ENCODE results near the gene AP2B1. TPM values are rescaled to one million over a fixed set of nuclear protein-coding genes. Genes with fewer than 3 reads are reported as not detected.

AP2B1 gene
- total RNA-seq, 4 donors from 2014 or later: 32.2 to 102 (median 60.1) TPM

DNA sequence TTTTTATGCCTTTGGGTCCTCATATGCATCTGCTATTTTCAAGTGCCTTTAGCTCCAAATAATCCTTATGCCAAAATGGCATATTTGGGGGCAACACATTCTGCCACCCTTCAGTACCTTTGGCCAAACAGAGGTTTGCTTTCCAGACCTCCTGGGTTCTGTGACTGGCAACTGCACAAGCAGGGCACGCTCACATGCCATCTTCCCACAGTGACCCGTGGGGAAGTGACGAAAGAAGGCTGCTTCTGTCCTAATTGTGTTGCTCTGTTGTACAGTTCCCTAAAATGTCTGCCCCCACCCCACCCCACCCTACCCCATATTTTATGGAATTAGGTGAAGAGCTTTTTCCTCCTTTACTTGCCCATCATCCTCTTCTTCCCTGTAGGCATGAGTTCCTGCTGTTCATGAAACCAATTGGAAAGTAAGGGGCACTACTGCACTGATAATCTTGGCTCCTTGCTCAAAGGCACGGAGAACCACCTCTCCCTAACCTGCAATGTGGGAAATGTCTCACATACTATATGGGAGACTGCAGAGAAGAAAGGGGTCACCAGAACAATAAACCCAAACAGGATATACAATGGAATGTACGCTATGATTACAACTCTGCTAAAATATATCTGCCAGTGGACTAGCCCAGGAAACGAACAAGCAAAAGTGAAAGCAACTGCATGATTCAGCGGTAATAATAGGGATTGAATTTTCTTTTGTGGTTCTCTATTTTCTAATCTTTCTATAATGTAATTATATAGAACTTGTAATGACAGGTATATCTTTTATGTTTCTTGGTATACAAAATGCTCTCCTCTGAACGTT lies 46.3 kb upstream of the AP2B1 start:
- H3K36me3 ChIP-seq: no peaks in the 10 kb centered on the region
- WGBS, 2 donors (ENCODE audit: low coverage in 1 of 2): 7 to 35% methylated on average over 5 to 8 of the region's 8 CpGs
- H3K4me3 ChIP-seq: peak overlapping the region in 3 of 4 donors; percentile 19 to 46 (median 24)
- TF ChIP-seq POLR2AphosphoS5 (IDR thresholded peaks at IDR 0.05) (no peak), EP300 (IDR thresholded peaks at IDR 0.05; ENCODE audit: low read depth) (no peak), POLR2A (IDR thresholded peaks at IDR 0.05) (no peak)
- TF ChIP-seq, protein P1, sequence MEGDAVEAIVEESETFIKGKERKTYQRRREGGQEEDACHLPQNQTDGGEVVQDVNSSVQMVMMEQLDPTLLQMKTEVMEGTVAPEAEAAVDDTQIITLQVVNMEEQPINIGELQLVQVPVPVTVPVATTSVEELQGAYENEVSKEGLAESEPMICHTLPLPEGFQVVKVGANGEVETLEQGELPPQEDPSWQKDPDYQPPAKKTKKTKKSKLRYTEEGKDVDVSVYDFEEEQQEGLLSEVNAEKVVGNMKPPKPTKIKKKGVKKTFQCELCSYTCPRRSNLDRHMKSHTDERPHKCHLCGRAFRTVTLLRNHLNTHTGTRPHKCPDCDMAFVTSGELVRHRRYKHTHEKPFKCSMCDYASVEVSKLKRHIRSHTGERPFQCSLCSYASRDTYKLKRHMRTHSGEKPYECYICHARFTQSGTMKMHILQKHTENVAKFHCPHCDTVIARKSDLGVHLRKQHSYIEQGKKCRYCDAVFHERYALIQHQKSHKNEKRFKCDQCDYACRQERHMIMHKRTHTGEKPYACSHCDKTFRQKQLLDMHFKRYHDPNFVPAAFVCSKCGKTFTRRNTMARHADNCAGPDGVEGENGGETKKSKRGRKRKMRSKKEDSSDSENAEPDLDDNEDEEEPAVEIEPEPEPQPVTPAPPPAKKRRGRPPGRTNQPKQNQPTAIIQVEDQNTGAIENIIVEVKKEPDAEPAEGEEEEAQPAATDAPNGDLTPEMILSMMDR (IDR thresholded peaks at IDR 0.05): no peak
- in situ Hi-C loops (cut with MboI; ENCODE audit: low pct_ligation_motif_present in 1 of 4, low pct_unique_long_range_greater_than_20kb in 1 of 4, low sequenced_read_pairs in 3 of 4): loop anchor here in 3 of 4 donors (25.0 kb wide), 3 partner anchors 228 to 1128 kb away; no protein-coding TSS in a partner anchor
- peaks cover 0 to 36% (median 6%) of the 10 kb centered on the region in 4 donors for H3K4me1 ChIP-seq
- no peaks in the 10 kb centered on the region for H3K9me3 ChIP-seq
- H3K27ac ChIP-seq: peak overlapping the region; percentile 52 to 79 (median 69)
- intact Hi-C loops (cut with DNase I; ENCODE audit: low total_unique reads): no loop called here
- H3K27me3 ChIP-seq: no peaks in the 10 kb centered on the region
- DNase-seq: peak; percentile 49

DNA sequence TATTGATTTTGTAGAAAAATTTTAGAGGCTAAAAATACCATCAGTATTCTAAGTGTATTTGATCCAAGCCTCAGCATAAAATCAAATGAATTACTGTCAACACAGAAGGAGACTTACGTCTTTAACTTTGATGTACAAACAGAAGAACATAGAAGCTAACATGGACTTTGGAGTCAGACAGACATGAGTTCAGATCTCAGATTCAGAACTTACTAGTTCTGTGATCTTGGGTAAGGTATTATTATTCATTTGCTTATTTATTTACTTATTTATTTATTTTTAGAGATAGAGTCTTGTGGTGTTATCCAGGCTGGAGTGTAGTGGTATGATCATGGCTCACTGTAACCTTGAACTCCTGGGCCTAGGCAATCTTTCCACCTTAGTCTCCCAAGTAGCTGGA lies 45.7 kb upstream of the AP2B1 start:
- H3K27ac ChIP-seq: peak overlapping the region; percentile 52 to 79 (median 69)
- H3K9me3 ChIP-seq: no peaks in the 10 kb centered on the region
- H3K4me1 ChIP-seq: peaks cover 0 to 36% (median 6%) of the 10 kb centered on the region in 4 donors
- H3K36me3 ChIP-seq: no peaks in the 10 kb centered on the region
- DNase-seq: no peak
- 18 to 22% methylated on average over 1 of the region's 1 CpG for WGBS, 2 donors (ENCODE audit: low coverage in 1 of 2)
- intact Hi-C loops (cut with DNase I; ENCODE audit: low total_unique reads) (no loop called here), in situ Hi-C loops (cut with MboI; ENCODE audit: low pct_ligation_motif_present in 1 of 4, low pct_unique_long_range_greater_than_20kb in 1 of 4, low sequenced_read_pairs in 3 of 4) (loop anchor here in 3 of 4 donors (25.0 kb wide), 3 partner anchors 229 to 1129 kb away; no protein-coding TSS in a partner anchor)
- peak overlapping the region in 3 of 4 donors; percentile 19 to 46 (median 24) for H3K4me3 ChIP-seq
- TF ChIP-seq POLR2AphosphoS5 (IDR thresholded peaks at IDR 0.05) (no peak), EP300 (IDR thresholded peaks at IDR 0.05; ENCODE audit: low read depth) (no peak), POLR2A (IDR thresholded peaks at IDR 0.05) (no peak)
- TF ChIP-seq, protein P1 (IDR thresholded peaks at IDR 0.05): no peak
- H3K27me3 ChIP-seq: peaks cover 3% of the 10 kb centered on the region

DNA sequence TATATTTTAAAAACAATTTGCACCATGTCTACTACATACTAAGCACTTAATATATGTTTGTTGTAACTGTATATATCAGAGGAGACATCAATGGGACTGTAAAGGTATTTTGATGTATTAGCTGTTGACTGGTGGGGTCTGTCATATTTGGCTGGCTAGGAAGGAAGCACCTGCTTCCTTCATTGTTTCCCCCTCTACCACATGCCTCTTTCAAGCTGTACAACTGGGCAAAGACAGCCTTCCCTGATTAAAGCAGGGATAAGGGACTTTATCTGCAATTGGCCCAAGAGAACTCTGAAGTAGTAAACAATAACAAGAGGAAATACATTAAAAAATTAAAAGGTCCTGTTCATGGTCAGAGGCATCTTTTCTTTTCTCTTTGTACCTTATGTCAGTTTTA lies 44.1 kb upstream of the AP2B1 start:
- in situ Hi-C loops (cut with MboI; ENCODE audit: low pct_ligation_motif_present in 1 of 4, low pct_unique_long_range_greater_than_20kb in 1 of 4, low sequenced_read_pairs in 3 of 4): loop anchor here in 3 of 4 donors (25.0 kb wide), 3 partner anchors 231 to 1131 kb away; no protein-coding TSS in a partner anchor
- no peak overlapping the region for H3K27ac ChIP-seq
- intact Hi-C loops (cut with DNase I; ENCODE audit: low total_unique reads): no loop called here
- H3K36me3 ChIP-seq: no peaks in the 10 kb centered on the region
- no peaks in the 10 kb centered on the region for H3K9me3 ChIP-seq
- no peak for DNase-seq
- TF ChIP-seq POLR2A (IDR thresholded peaks at IDR 0.05) (no peak), POLR2AphosphoS5 (IDR thresholded peaks at IDR 0.05) (no peak), EP300 (IDR thresholded peaks at IDR 0.05; ENCODE audit: low read depth) (no peak)
- TF ChIP-seq, protein P1 (IDR thresholded peaks at IDR 0.05): no peak
- peaks cover 0 to 28% (median 6%) of the 10 kb centered on the region in 4 donors for H3K4me1 ChIP-seq
- no peak overlapping the region for H3K4me3 ChIP-seq
- H3K27me3 ChIP-seq: peaks cover 4% of the 10 kb centered on the region

DNA sequence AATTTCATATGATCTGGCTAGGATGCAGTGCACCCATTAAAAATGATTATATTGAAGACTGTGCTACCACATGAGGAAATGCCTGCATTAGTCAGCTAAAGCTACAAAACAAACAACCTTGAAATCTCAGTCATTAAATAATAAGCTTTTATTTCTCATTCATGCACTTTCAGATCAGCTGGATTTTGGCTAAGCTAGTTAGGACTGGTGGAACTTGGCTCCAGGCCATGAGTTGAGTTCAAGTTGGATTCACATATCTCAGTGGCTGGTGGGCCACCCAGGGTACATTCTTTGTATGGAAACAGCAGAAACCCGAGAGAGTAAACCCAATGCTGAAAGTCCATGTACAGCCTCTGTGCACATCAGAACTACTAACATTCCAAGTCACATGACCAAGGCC lies 43.3 kb upstream of the AP2B1 start:
- TF ChIP-seq, protein P1 (IDR thresholded peaks at IDR 0.05): no peak
- no peak for TF ChIP-seq POLR2AphosphoS5 (IDR thresholded peaks at IDR 0.05)
- TF ChIP-seq POLR2A (IDR thresholded peaks at IDR 0.05): no peak
- no peak for TF ChIP-seq EP300 (IDR thresholded peaks at IDR 0.05; ENCODE audit: low read depth)
- Histone ChIP-seq H3K4me3 (no peak overlapping the region), H3K9me3 (no peaks in the 10 kb centered on the region), H3K4me1 (peaks cover 0 to 28% (median 6%) of the 10 kb centered on the region in 4 donors), H3K36me3 (no peaks in the 10 kb centered on the region), H3K27me3 (peaks cover 4% of the 10 kb centered on the region), H3K27ac (no peak overlapping the region)
- intact Hi-C loops (cut with DNase I; ENCODE audit: low total_unique reads): no loop called here
- 63% methylated on average over 1 of the region's 1 CpG; no CpG with 5 or more reads in 1 of the 2 donors for whole genome bisulfite sequencing, 2 donors (ENCODE audit: low coverage in 1 of 2)
- in situ Hi-C loops (cut with MboI; ENCODE audit: low pct_ligation_motif_present in 1 of 4, low pct_unique_long_range_greater_than_20kb in 1 of 4, low sequenced_read_pairs in 3 of 4): loop anchor here in 3 of 4 donors (25.0 kb wide), 3 partner anchors 232 to 1132 kb away; no protein-coding TSS in a partner anchor
- no peak for DNase-seq

Data from transverse colon (tissue), 4 donors.